IPS-18c (cell line): Measurements from ENCODE around the gene CATSPERE.

Experiments used
- H3K4me3 ChIP-seq: 2 replicates; pipeline ENCODE4 v1.7.0; 2013; ENCODE audit warnings: low read depth, mild to moderate bottlenecking, low read length, moderate library complexity; ENCODE audit not compliant: insufficient read depth
- H3K9me3 ChIP-seq: one replicate; pipeline ENCODE4 v1.6.1; 2013; ENCODE audit warnings: mild to moderate bottlenecking, low read length, moderate library complexity; ENCODE audit not compliant: control insufficient read depth, insufficient read depth

CATSPERE gene

DNA sequence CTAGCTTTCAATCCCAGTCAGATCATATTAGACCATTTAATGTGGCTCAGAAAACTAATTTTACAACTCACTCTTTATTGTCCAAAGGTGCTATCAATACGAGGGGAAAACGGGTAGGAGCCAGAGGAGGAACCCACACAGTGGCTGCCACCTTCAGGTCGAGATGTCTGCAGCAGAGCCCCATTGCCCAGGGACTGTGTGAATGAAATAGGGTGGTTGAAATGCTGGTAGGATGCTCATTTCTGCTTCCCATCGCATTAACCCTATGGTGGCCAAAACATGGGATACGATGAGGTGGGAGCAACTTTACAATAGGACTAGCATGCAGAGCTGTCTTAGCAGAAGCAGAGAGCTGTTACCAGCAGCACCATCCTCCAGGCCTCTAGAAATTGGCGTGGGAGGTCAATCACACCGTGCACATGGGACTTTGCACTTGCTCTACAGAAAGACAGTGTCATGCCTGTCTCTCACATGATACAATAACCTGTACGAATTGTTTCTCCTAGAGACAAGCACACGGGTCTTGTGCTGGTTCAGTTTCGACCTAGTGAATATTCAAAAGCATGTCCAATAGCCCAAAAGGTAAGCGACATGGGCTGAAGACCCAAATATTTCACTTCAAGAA lies 122.4 kb downstream of the CATSPERE start:
- Histone ChIP-seq H3K4me3 (no peak overlapping the region), H3K9me3 (no peaks in the 10 kb centered on the region)

GRCh38 chr1:244585867-244586266 lies 124.8 kb downstream of the CATSPERE start:
- H3K4me3 ChIP-seq, result no peak overlapping the region

GRCh38 chr1:244590670-244591069 lies 129.6 kb downstream of the CATSPERE start:
- Histone ChIP-seq H3K4me3 (no peak overlapping the region), H3K9me3 (no peaks in the 10 kb centered on the region)

More at GRCh38 chr1:244585867-244586266, 124.8 kb downstream of the CATSPERE start:
- H3K9me3 ChIP-seq, result no peaks in the 10 kb centered on the region

DNA sequence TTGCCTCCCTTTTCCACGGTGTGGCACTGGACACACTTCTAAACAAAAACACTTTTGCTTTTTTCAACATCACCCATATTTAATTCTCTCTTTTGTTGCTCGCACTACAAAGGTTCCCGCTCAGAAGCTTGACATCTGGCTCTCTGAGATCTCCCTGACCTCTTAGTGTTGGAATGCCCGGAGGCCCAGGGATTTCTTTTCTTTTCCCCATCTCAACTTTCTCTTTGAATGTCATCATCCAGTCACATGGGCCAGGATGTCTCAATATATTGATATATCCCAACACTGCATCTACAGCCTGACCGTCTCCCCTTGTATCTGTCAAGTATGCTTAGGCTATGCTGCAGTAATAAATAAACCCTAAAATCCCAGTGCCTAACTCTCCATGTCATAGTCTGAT lies 137.5 kb downstream of the CATSPERE start:
- no peaks in the 10 kb centered on the region for H3K9me3 ChIP-seq

DNA sequence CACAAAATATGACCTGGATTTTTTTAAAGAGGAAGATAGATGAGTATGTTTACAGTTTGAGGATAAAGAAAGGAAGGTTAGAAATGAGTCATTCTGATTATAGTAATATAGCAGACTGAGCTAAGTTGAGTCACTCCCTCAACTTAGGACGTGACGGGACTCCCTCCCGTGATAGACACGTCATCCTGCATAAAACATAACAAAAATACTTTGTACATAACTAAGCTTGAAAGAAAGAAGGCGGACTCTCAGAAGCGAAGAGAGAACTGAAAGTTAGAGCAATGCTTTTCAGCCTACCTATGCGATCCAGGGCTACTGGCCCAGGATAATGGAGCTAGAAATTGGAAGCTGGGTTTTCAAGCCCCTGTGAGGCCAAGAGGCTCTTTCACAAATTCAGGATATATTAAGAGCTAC lies 138.9 kb downstream of the CATSPERE start:
- H3K4me3 ChIP-seq, result no peak overlapping the region

More for the DNA sequence above, 137.5 kb downstream of the CATSPERE start:
- no peak overlapping the region for H3K4me3 ChIP-seq

GRCh38 chr1:244601336-244601735 lies 140.3 kb downstream of the CATSPERE start:
- Histone ChIP-seq H3K4me3 (no peak overlapping the region), H3K9me3 (no peaks in the 10 kb centered on the region)

More for the DNA sequence above, 138.9 kb downstream of the CATSPERE start:
- H3K9me3 ChIP-seq, result no peaks in the 10 kb centered on the region

DNA sequence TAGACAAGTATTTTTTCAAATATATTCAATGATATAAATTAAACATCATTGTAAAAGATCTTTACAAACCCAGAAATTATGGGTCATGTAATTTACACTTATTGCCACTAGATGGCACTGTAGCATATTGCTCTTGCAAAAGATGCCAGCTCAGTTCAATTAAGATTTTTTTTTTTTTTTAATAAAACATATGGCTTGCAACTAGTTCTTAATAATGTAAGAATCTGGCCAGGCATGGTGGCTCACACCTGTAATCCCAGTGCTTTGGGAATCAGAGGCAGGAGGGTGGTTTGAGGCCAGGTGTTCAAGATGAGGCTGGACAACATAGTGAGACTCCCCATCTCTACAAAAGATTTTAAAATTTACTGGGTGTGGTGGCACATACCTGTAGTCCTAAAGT lies 142.4 kb downstream of the CATSPERE start:
- Histone ChIP-seq H3K4me3 (no peak overlapping the region), H3K9me3 (no peaks in the 10 kb centered on the region)

- H3K9me3 ChIP-seq, result no peaks in the 10 kb centered on the region
- no peak overlapping the region for H3K4me3 ChIP-seq
Observed at GRCh38 chr1:244605835-244606370, 144.8 kb downstream of the CATSPERE start.

DNA sequence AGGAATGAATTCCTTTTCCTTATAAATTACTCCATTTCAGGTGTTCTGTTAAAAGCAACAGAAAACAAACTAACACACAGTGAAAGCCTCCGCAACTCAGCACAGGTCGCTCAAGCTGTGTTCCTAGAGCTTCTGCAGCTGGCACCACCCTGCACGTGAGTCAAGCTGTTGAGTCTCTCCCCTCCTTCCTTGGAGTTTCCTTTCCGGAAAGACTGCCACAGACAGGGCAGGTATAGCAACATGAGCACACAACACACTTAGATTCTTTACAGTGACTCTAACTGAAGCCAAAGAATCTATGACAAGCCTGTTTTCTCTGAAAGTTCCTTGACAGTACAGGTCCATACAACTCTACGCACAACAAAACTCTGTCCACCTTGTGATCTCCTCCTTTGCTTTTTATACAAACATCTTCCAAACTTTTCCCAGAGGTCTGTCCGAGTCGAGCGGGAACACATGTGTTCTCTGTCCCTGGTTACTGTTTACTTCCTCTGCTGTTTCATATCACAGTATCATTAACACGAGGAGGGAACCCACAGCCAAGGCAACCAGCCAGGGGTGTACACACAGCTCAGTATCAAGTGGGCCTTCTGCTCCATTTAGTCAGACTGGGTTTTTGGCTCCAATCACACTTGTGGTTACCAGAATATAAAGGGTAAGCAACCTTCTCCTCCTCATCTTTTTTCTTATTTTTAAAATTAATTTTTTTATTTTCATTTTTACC lies 153.2 kb downstream of the CATSPERE start:
- Histone ChIP-seq H3K4me3 (no peak overlapping the region), H3K9me3 (no peaks in the 10 kb centered on the region)

GRCh38 chr1:244614879-244615278 lies 153.8 kb downstream of the CATSPERE start:
- H3K9me3 ChIP-seq, result no peaks in the 10 kb centered on the region
- no peak overlapping the region for H3K4me3 ChIP-seq

DNA sequence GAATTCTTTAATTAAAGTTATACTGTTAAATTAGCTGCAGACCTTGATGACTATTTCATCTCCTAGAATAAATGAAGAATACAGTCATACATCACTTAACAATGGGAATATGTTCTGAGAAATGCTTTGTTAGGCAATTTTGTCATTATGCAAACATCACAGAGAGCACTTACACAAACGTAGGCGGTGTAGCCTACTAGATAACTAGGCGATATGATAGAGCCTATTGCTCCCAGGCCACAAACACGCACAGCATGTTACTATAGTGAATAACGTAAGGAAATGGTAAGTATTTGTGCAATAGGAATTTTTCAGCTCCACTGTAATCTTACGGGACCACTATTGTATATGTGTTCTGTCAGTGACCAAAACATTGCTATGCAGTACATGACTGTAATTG lies 154.2 kb downstream of the CATSPERE start:
- H3K4me3 ChIP-seq, result no peak overlapping the region
- no peaks in the 10 kb centered on the region for H3K9me3 ChIP-seq

GRCh38 chr1:244626709-244627108 lies 165.6 kb downstream of the CATSPERE start:
- Histone ChIP-seq H3K9me3 (no peaks in the 10 kb centered on the region), H3K4me3 (no peak overlapping the region)

DNA sequence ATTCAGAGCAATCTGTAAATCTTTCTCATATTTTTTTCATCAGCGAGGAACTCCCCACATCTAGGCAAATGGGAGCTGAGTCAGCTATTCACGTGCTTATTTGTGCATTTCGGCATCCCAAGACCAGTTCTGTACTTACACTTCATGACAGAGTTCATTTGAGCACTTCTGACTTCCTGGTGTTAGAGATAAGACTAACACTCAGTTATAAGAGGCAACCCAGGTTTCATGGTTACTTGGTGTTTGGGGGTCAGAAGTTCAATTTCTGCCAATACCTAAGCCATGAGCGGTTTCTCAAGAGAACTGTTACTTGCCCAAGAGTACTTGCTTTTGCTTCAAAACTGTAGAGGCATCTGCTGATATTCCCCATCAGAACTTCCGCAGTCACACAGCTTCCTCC lies 167.7 kb downstream of the CATSPERE start:
- Histone ChIP-seq H3K4me3 (no peak overlapping the region), H3K9me3 (no peaks in the 10 kb centered on the region)

- H3K9me3 ChIP-seq, result no peaks in the 10 kb centered on the region
- no peak overlapping the region for H3K4me3 ChIP-seq
Observed at GRCh38 chr1:244633140-244633539, 172.1 kb downstream of the CATSPERE start.

GRCh38 chr1:244634546-244634945 lies 173.5 kb downstream of the CATSPERE start:
- H3K4me3 ChIP-seq, result no peak overlapping the region
- H3K9me3 ChIP-seq, result no peaks in the 10 kb centered on the region

DNA sequence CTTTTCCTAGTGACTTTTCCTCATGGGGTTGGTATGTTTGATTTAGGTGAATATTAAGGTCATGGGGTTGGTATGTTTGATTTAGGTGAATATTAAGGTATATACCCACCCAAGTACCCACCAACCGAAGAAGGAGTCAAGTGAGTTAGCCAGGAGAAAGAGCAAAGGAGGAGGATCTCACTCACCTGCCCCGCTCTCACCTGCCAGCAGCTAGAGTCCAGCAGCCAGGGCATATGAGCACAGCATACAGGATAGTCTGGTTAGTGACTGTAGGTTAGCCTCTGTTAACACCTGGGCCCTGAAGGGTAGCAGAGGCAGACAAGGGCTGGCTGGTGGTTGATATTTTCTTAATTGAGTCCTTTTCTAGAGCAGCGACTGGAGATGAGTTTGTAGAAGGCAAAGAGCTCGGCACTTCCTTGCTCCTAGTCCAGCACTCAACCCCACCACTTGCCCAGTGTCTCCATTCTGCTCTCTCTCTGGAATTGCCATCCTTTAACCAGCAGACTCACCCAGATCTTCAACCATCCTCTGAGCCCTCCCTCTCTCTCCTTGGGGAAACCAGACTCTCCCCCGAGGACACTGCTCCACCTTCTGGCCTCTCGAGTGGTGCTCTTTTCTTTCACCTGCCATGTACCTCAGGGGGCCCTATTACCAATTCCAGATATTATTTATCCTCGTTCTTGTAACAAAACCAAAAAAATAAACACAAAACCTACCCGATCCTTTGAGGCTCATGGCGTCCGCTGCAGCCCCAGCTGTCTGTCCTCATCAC lies 175.6 kb downstream of the CATSPERE start:
- H3K9me3 ChIP-seq, result no peaks in the 10 kb centered on the region

GRCh38 chr1:244639561-244639960 lies 178.5 kb downstream of the CATSPERE start:
- H3K9me3 ChIP-seq, result no peaks in the 10 kb centered on the region
- no peak overlapping the region for H3K4me3 ChIP-seq

More for the DNA sequence above, 175.6 kb downstream of the CATSPERE start:
- H3K4me3 ChIP-seq, result no peak overlapping the region

- Histone ChIP-seq H3K4me3 (no peak overlapping the region), H3K9me3 (no peaks in the 10 kb centered on the region)
Observed at GRCh38 chr1:244640917-244641316, 179.8 kb downstream of the CATSPERE start.
